Activated CD4-positive, CD25-positive, alpha-beta regulatory T cell treated with anti-CD3 and anti-CD28 coated beads, Interleukin-2, amount 50 U/mL, for 24 hours (primary cell): ENCODE measurements around the gene SHE.

Experiments
- ATAC-seq, 2 donors: fragments of 150-1000 bp; cut with Tn5 transposase; one replicate each; pipeline ENCODE4 v1.10.0; 2021; ENCODE audit warnings: mild to moderate bottlenecking in 1 of 2, moderate library complexity in 1 of 2

Gene SHE

GRCh38 chr1:154478013-154478412, 24.2 kb downstream of the SHE start:
- no peak for ATAC-seq

GRCh38 chr1:154476791-154477190, 25.4 kb downstream of the SHE start:
- peak; percentile 43 to 66 for ATAC-seq

GRCh38 chr1:154474802-154475201, 27.4 kb downstream of the SHE start:
- ATAC-seq = no peak

GRCh38 chr1:154471304-154471703, 30.9 kb downstream of the SHE start:
- no peak for ATAC-seq

GRCh38 chr1:154469844-154470560, 32.2 kb downstream of the SHE start:
- ATAC-seq = no peak

GRCh38 chr1:154468535-154469250, 33.5 kb downstream of the SHE start:
- no peak for ATAC-seq

GRCh38 chr1:154467434-154468102, 34.6 kb downstream of the SHE start:
- ATAC-seq = peak in 1 of 2 donors; percentile 36

GRCh38 chr1:154466921-154467417, 35.2 kb downstream of the SHE start:
- peak in 1 of 2 donors; percentile 11 for ATAC-seq

GRCh38 chr1:154466206-154466605, 36.0 kb downstream of the SHE start:
- no peak for ATAC-seq

- ATAC-seq = no peak
These were observed 36.5 kb downstream of the SHE start for GRCh38 chr1:154465621-154466195.

- peak; percentile 68 to 77 for ATAC-seq
These were observed 38.7 kb downstream of the SHE start for GRCh38 chr1:154463512-154463990.

GRCh38 chr1:154460695-154461260, 41.4 kb downstream of the SHE start:
- no peak for ATAC-seq

- ATAC-seq = no peak
These were observed 43.1 kb downstream of the SHE start for GRCh38 chr1:154459080-154459479.

GRCh38 chr1:154456631-154457030, 45.6 kb downstream of the SHE start:
- ATAC-seq = no peak

- no peak for ATAC-seq
These were observed 47.7 kb downstream of the SHE start for GRCh38 chr1:154454386-154455120.

GRCh38 chr1:154453574-154454352, 48.4 kb downstream of the SHE start:
- ATAC-seq = peak in 1 of 2 donors; percentile 36

GRCh38 chr1:154453161-154453560, 49.1 kb downstream of the SHE start:
- ATAC-seq = no peak

- ATAC-seq = no peak
These were observed 53.8 kb downstream of the SHE start for GRCh38 chr1:154448331-154448811.

GRCh38 chr1:154446789-154447188, 55.4 kb downstream of the SHE start:
- ATAC-seq = no peak

- ATAC-seq = no peak
These were observed 55.9 kb downstream of the SHE start for GRCh38 chr1:154446292-154446691.

GRCh38 chr1:154445040-154445472, 57.2 kb downstream of the SHE start:
- ATAC-seq = peak; percentile 51 to 58
